ENCODE data around the gene DROSHA.

The DROSHA gene

GRCh38 chr5:31537851-31538250, 6.0 kb upstream of the DROSHA start:
- H3K27ac ChIP-seq = no peak overlapping the region
- TF ChIP-seq CTCF (conservative IDR thresholded peaks at IDR 0.05) = no peak

DNA sequence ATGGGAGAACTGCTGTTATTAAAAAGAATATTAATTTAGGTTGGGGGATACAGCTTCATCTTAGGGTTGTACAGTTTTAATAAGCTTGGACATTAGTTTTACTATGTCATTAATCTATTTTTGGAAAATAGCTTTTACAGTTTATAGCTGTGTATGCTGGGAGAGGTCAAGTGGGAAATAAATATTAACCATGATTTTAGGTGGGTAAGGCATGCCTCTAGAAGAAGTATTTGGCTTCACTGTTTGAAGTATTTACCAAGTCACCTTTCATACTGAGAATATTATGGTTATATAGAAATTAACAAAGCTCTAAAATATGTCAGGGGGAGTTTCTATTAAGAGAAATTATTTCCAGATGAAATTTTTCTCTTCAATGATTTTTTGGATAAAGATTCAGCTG, 5.5 kb upstream of the DROSHA start:
- no peak overlapping the region for H3K27ac ChIP-seq
- no peak for TF ChIP-seq CTCF (conservative IDR thresholded peaks at IDR 0.05)

- no peak overlapping the region for H3K27ac ChIP-seq
- no peak for TF ChIP-seq CTCF (conservative IDR thresholded peaks at IDR 0.05)
Observed at GRCh38 chr5:31536873-31537272, 5.0 kb upstream of the DROSHA start.

GRCh38 chr5:31534527-31535046, 2.7 kb upstream of the DROSHA start:
- no peak for TF ChIP-seq CTCF (conservative IDR thresholded peaks at IDR 0.05)
- no peak overlapping the region for H3K27ac ChIP-seq

DNA sequence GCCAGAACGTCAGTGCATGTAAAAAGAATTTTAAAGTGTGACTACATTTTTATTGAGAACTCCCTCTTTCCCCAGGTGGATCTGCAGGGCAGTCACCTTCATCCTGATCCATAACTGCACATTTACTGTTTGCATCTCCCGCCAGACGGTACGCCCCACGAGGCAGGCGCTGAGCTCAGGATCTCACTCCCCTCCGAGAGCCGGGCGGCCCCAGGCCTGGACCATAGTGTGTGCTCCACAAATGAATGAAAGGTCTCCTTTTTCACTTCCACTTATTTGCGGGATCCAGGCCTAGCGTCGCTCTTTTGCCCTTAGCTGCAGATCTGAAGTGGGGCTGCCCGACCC, 378 bp downstream of the DROSHA start:
- TF ChIP-seq CTCF (conservative IDR thresholded peaks at IDR 0.05) = no peak

DNA sequence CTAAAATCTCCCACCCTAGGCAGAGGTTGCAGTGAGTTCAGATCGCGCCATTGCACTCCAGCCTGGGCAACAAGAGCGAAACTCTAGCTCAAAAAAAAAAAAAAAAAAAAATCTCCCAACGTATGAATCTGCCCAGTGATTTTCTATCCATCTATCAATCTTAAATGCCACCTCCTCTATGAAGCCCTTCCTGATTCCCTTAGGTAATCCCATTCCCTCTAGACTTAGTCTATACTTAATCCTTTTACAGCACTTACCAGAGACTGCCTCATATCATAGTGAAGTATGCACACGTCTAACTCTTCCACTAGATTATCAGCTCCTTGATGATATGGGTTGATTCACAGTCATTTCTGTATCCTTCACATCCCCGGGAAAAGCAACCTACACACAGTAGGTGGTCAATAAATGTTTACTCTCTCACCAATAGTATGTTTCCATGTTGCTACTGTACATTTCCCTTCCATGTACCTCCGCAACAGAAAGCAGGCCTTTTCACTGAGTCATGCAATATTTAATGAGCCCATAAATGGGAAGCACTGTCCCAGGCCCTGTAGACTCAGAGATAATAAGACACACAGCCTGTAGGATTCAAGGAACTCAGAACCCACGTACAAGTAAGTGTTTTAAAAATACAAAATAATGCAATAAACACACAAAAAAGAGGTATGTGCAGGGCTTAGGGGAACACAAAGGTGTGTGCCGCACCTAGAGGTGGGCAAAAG, 1.2 kb downstream of the DROSHA start:
- no peak for TF ChIP-seq CTCF (conservative IDR thresholded peaks at IDR 0.05)
- peak overlapping the region; percentile 76 for H3K27ac ChIP-seq

More for the DNA sequence above, 378 bp downstream of the DROSHA start:
- peak overlapping the region; percentile 76 for H3K27ac ChIP-seq

- no peak for TF ChIP-seq CTCF (conservative IDR thresholded peaks at IDR 0.05)
Observed at GRCh38 chr5:31523041-31523440, 8.9 kb downstream of the DROSHA start.

More at GRCh38 chr5:31523041-31523440, 8.9 kb downstream of the DROSHA start:
- H3K27ac ChIP-seq = no peak overlapping the region
